NCI-H2081 treated with DMSO at 0.1 percent for 48 hours (cell line): Measurements from ENCODE around the gene GRIK2.
A peak's percentile ranks its signal among the peaks of the same experiment; 100 is the strongest.
"Not testable (repeated sequence)": the region's sequence is repeated elsewhere in the genome, so short reads cannot be mapped to it uniquely, and the experiment has no call there.

Source experiments
- DNase-seq: peaks from one replicate; lab custom pipeline; 2025; lab: John Stamatoyannopoulos, UW

GRIK2 gene

DNA sequence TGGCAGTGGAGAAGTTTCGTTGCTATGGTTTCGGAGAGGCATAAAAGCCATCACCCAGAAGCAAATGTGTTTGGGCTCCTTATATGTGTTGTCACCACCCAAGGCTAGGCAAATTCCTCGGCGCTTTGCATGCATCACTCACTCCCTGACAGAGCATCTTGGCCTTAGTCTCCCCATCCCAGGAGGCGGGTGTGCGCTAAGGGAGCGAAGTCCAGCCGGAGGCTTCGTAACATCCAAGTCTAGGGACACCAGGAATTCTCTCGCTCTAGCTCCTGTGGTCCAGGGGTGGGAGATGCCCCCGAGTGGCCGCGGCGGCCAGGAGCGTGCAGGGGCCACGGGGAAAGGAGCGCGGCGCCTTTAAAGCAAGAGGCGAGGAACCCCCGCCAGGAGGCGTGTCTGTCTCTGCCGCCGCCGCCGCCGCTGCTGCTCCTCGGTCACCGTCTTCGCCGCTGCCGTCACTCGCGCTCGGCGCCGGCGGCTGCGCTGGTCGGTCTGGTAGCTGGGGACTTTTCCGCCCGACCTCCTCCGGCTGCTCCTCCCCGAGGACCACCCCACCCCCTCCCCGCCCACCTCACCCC is at the start of gene GRIK2:
GRIK2 (plus strand) TSS at position 458 of the 578 bp plus-strand sequence.
- no peak for DNase-seq

DNA sequence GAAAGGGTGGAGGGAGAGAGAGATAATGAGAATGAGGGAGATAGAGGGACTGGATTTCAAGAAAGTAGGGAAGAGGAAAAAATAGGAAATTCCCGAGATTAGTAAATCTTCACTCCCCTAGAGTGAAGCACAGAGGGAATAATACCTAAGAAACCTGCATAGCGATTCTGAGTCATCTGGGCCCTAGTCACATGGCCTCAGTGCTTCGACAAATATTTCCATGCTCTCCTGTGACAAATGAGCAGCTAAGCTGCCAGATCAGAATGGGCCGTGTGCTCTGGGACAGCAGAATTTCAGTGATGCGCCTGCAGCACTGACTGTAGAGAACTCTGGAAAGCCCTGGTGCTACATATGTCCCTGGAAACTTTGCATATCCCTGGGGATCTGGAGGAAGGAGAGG is 48.6 kb upstream of the GRIK2 start:
- DNase-seq: no peak

DNA sequence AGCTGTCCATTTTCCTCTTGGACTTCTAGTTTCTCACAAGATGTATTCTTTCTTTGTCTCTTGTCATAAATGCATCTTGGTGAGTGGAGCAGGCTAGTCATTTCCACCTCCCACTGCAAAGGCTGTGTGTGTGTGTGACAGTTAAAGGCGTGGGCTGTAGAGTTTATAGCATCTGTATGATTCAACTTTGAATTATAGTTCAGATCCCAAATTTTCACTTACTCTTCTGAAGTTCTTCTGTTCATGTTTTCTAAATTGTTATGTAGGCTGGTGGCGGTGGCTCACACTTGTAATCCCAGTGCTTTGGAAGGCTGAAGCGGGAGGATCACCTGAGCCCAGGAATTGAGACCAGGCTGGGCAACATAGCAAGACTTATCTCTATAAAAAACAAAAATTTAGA is 44.7 kb upstream of the GRIK2 start:
- no peak for DNase-seq

DNA sequence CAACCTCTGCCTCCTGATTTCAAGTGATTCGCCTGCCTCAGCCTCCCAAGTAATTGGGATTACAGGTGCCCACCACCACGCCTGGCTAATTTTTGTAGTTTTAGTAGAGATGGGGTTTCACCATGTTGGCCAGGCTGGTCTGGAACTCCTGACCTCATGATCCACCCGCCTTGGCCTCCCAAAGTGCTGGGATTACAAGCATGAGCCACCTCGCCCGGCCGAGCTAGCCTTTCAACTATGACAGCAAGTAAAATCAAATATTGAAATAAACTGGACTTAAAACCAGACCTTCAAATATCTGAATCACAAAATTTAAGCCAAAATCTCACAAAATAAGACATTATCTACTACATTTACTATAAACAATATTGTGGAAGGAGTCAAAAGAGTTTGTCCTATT is 42.9 kb upstream of the GRIK2 start:
- not testable (repeated sequence) for DNase-seq

DNA sequence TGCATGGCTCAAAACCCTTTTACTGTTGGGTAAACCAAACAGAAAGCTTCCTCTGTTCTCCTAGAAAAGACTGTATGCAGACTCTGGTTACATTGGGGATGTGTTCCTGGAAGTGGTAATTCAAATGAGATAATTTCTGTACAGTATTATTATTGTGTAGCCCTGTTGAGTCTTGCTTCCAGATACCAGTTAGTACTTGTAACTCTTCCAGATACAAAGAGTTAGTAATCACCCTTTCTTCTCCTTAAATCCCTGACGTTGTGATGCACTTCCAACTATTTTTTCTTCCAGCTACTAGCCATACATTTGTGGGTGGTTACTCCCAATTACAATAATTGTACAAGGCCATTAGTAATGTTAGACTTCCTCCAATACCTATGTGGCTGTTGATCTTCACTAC is 42.3 kb upstream of the GRIK2 start:
- no peak for DNase-seq

DNA sequence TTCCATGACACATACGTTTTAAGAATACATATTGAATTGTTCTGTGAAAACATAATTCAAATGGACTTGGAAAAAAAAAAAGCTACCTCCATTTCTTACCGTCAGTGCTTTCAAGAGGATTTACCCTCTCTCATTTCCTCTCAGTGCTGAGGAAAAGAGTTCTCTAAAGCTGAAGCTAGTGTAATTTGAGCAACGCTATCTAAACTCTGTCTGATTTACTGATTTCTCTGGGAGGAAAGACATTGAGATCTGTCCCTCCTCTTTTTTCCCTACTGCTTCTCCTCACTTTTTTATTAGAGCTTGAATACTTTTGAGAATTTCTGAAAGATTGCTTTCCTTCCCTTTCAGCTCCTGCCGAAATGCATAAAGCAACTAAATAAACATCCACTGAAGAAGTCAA is 41.2 kb upstream of the GRIK2 start:
- no peak for DNase-seq

DNA sequence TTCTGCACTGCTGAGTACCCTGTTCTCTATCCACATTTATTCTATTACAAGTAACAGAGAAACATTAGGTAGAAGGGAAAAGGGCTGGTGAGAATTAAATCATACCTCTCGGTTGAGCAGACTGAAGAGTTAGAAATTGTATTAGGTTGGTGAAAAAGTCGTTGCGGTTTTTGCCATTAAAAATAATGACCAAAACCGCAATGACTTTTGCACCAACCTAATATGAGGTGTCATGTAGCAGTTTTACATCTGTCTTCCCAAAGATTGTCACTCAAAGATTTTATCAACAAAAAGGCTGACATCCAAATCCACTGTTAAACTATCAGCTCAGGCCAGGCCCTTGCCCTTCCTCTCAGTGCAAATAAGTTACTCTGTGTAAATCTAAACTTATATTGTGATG is 28.3 kb upstream of the GRIK2 start:
- DNase-seq: no peak

DNA sequence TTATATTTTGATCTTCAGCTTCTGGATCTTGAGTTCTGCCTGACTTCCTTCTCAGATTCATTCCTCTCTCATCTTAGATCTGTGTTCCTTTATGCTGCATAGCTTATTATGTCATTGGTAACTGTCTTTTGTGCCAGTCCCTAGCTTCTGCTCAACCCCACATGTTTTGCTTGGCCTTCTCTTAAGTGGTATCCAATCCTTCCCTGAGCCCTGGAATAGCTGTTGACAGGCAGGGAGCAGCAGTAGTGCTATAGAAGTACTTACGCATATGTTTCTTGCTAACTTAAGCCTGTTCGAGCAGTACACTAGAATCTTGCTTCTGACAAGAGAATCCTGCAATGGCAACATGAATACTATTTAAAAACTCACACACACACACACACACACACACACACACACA is 13.6 kb upstream of the GRIK2 start:
- no peak for DNase-seq

DNA sequence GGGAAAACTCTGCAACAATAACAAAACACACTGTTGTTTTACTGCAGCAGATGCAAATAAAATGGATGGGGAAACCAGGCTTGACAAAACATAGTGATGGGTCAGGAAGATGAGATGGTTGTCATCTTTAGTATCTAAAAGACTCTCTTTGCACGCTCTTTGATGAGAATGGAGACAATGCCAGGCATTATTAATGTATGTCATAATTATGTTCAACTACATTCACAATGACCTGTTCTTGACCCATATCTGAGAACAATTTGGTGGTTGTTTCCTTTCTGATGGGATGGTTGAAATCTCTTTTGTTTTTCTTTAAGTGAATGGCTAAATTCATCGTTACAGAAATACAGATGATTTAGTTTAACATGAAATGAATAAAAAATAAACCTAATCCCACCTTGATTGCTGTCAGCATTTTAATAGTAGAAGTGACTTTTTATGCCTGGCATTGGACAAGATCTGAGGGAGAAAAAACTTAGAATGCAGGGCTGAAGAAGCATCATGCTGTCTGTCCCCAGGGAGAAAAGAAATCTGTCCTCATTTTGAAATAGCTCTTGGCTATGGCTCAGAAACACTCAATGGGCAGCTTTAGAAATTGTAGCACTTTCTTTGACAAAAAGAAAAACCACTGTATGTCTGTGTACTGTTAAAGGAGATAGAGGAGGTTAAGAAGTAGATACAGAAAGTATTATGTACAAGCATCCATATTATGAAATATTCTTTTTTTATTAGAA is 12.4 kb upstream of the GRIK2 start:
- DNase-seq: no peak

DNA sequence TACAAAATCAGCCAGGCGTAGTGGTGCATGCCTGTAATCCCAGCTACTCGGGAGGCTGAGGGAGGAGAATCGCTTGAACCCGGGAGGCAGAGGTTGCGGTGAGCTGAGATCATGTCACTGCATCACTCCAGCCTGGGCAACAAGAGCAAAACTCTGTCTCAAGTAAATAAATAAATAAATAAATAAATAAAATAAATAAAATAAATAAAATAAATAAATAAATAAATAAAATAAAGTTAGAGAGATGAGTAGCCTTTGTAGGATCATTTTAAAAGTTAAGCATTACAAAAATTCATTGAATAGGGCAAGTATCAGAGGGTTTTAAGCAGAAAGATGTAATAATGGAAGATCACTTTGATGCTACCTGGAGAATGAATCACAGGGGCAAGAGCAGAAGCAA is 9.8 kb upstream of the GRIK2 start:
- DNase-seq: not testable (repeated sequence)

DNA sequence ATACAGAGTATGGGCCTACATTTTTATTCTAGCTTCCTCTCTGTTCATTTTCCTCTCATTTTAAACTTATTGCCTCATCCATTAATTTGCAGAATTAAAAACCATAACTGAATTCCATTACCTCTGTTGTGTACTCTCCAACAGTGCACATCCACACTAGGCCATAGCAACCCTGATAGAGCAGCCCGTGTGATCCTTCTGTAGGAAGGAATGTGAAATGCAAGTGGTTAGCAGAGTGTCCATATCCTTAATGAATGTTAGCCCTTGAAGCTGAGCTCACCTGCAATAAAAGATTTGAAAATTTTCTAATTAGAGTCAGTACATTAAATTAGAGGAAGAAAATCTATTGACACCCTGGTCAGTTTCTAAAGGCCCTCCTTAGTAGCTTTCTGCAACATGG is 6.5 kb upstream of the GRIK2 start:
- DNase-seq: no peak

DNA sequence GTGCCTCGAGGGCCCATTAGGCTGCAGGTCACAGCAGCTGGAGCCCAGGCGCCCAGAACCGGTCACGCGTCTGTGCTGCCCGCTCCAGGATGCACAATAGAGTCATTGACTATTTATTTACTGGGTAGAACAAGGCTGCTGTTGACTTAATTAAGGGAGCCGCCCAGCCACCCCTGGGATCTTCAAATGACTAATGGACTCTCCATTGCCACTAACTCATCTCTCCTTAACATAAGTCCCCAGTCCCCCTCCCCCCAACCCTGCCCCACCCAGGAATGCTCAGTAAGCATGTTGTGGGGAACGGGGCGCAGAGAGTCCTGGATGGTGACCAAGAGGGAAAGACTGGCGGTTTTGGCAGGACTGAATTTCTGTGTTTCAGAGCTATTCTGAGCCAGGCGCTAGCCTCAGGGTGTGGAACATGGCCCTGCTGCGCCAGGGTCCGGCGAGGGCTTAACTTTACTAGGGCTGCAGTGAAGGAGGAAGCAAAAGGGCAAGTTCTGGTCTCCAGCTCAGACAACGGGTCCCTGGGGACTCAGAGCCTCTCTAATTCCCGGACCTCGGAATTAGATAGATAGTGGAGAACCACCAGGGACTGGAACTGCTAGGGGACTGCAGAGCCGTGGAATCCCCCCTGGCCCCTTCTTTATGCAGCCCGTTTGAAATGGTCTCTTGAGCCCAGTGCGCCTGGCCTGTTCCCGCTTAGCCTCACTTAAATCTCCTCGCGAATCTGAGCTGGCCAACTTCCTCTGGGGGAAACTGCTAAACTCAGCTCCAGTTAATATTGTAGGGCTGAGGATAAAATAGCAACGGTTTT is 1.5 kb upstream of the GRIK2 start:
- no peak for DNase-seq

DNA sequence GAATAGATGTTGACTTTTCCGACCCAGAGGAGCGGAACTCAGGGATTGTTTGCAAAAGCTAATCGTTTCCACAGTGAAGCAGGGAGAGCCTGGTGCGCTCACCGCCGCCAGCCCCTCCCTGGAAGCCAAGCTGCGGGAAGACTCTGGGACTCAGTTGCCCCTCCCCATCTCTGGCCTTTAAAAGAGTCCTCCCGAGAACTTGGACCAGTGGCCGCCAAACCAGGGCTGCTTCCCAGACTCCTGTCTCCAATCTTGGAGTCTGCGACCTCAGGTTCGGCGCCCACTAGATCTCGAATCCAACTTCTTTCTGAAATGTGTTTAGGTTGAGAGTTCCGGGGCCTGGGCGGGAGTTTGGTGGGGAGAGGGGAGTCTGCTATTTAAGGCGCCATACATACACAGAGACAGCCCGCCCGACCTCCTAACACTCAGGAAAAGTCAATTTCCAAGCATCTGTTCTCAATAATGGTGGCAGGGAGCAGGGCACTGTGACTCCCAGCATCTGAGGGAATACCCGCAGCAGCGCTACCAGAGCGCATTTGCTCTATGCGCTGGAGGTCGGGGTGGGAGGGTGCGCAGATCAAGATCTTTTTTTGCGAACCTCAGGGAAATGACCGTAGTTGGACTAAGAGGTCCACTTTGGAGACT is 800 bp upstream of the GRIK2 start:
- no peak for DNase-seq

DNA sequence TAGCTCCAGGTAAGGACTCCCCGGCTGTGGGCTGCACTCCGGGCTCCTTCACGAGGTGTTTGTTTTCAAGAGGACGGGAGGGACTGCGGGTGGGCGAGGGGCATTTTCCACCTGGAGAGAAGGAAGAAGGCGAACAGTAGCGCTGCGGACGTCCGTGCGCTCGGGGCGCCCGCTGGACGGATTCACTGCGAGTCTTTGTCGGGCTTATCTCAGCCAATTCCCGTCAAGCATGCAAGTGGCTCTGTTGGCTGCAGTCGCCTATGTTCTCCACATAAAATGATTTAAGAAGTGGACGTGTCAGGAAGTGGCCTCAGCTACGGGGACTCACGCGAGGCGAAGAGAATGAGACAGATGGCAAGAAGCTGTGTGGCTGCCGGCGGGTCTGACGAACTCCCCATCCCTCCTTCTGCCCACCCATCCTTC is 332 bp downstream of the GRIK2 start:
- no peak for DNase-seq

DNA sequence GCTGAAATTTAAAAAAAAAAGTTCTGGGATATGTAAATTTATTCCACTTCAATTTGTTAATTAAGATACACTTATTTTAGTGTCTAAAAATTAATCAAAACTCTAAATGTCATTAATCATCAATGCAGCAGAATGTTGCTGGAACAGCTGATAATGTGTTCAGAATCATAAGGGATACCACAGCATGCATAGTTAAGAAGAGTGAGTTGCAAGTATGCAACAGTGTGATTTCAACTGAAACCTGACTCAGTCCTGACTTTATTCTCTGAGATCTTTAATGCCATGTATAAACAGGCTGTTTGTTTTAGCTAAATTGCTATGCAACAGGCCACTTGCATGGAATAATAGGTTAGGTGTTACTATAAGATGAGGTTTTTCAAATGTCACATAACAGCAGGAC is 1.4 kb downstream of the GRIK2 start:
- no peak for DNase-seq

DNA sequence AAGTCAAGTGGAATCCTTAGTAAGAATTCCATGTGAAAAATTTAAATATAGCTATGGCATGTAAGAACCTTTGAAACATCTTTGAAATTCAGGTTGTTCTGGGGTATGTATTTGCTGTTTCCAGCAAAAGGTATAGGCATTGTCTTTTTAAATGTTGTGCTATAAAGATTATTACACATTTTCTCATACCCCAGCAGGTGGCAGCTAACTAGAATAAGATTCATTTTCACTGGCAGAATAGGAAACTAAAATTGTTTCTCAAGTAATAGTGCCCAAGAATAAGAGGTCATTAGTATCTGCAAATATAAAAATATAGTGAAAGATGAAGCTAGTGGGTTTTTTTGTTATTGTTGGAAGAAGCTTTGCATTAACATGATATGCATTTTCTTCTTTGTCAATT is 1.8 kb downstream of the GRIK2 start:
- DNase-seq: no peak

DNA sequence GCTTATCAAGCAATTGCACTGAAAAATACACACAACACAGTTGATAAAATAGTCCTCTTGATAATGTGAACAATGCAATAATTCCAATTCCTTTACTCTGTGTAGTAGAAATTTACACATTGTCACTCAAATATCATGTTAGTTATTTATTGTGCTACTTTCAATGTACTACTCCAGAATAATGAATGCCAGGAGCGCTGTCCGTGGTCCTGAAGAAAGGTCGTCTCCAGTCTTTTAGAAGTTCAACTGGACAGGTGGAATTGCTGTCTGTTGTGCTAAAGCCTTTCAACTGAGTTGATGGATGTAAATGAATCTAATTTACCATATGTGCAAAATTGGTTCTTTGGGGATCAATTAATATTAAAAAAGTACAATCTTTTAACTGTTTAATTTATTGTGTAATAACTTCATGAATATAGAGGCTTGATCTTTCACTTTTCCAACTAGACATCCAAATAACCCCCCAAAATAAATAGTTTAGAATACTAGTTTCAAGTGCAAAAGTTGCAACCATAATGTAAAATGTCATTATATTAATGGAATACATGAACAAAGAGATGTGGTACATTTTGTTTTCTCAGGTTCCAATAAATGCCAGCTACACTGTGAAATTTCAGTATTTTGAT is 3.2 kb downstream of the GRIK2 start:
- no peak for DNase-seq

DNA sequence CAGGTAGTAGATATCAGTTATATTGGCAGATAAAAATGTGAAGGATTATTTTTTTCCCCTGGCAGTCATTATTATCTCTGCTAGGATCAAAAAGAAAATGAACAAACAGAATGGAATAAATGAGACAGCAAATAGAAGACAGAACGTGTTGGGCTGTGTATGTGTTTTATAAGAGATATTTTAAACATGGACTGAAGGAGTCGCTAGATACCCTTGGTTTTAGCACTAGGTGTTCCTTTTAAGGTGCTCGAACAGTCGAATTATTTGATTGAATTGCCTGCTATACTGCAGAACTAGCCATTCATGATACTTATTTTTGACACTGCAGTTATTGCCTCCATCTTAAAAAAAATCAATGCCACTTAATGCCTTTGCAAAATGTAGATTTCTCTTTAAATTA is 3.7 kb downstream of the GRIK2 start:
- peak; percentile 59 for DNase-seq

DNA sequence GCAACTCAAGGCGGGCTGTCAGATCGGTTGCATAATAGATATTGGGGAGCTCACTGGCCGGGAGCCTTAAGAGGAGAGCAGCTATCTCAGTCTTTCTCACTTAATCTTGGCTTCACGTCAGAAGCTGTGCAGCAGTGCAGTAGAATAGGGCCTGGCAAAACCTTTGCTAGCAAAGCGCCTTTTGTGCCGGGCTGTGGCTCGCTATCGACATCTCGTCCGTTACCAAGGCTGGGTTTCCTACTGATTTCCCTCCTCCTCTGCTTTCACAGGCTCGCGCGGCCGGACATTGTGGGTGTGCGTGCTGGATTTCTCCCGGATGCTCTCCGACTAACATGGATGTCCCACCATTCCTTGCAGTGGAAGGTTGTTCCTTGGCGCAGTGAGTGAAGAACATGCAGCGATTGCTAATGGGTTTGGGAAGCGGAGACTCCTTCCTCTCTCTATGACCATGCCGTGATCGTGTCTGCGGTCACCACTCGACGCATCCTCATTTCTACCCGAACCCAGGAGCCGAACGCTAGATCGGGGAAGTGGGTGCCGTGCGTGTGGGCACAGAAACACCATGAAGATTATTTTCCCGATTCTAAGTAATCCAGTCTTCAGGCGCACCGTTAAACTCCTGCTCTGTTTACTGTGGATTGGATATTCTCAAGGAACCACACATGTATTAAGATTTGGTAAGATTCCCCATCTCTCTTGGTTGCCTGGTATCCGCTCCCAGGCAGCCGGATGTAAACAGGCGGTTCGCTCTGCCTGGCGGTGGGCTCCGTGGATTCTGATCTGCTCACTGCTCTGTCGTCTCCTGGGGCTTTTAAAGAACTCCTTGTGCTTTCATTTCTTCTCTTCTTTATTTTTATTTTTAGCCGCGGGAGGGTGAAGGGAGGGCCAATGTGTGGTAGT is 5.5 kb downstream of the GRIK2 start:
- no peak for DNase-seq

DNA sequence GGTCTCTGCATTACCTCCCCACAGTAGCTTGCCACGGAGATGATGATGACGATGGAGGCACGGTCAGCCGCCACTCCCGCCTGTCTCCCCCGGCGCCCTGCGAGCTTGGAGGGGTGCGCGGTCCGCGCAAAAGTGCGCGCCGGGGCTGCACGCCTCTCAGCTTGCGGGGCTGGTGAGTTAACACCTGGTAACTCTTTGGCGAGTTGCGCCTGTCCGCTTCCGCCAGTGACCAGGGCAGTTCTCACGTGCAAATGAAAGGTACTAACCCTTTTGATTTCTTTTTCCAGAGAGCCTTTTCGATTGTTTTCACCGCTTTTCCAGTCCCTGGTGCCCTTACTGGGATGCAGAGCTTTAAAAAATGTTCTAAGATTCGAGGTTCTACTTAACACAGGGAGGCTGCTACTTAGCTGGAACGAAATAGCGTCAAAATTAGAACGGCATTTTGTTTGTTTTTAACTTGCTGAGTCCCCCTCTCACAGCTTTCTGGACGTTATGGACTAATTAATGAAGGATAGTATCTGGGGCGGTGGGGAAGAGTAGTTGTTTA is 6.2 kb downstream of the GRIK2 start:
- no peak for DNase-seq
